Activated CD8-positive, alpha-beta memory T cell treated with anti-CD3 and anti-CD28 coated beads, Interleukin-2, amount 50 U/mL, for 1 hour (primary cell): ENCODE measurements around the gene TMEM213.
"Not testable (repeated sequence)": the region's sequence is repeated elsewhere in the genome, so short reads cannot be mapped to it uniquely, and the experiment has no call there.

Source experiments
- DNase-seq: peaks from one replicate; pipeline ENCODE4 v3.0.0-alpha.2; 2020; ENCODE audit errors: extremely low read depth

TMEM213 gene

DNA sequence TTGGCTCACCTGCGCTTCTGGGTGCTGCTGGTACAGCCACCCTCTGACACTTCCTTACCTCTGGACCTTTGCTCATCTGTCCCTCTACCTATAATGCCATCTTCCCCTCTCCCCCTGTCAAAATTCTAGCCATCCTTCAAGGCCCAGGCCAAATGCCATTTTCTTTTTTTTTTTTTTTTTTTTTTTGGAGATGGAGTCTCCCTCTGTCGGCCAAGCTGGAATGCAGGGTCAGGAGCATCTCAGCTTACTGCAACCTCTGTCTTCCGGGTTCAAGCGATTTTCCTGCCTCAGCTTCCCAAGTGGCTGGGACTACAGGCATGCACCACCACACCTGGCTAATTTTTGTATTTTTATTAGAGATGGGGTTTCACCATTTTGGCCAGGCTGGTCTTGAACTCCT, 748 bp upstream of the TMEM213 start:
- not testable (repeated sequence) for DNase-seq

DNA sequence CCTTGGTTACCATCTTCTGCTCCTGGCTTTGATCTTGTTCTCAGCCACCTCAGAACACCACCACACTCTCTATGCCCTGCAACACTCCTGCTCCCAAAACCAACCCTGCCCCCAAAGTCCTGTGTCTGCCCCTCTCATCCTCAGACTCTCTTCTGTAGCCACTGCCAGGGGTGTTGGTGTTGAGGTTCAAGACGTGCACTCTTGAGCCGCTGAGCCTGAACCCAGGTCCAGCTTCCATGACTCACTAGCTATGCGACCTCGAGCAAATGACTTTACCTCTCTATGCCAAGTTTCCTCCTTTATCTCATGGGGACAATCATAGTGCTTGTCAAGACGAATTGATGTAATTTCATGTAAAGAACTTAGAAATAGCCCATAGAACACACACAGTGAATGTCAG, 1.0 kb downstream of the TMEM213 start:
- no peak for DNase-seq

DNA sequence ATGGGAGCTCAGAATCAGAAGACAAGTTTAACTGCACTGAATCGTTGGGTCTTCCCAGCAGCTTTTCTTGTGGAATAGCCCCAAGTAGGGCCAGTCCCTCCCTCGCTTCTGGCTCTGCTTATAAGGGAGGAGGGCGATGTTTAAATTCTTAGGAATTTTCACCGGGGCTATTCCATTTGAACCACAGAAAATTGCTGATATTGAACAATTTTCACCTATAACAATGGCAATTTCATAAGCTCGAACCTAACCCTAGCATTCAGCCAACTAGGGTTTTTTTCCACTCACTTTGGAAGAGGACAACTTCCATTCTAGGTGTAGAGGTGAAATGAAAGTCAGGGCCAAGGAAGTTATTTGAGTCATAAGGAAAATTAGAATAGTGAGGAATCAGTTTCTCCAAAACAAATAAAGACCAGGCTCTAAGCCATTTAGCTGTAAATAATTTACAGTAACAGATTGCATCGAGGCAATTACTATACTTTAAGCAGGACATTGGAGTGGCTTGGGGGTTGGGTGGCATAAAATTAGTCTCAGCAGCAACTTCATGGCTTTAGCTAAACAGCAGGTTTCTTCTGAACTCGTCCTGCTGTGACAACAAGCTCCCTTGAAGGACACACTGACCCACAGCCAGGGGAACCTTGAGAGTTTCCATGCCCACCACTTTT, 1.7 kb downstream of the TMEM213 start:
- DNase-seq: no peak

DNA sequence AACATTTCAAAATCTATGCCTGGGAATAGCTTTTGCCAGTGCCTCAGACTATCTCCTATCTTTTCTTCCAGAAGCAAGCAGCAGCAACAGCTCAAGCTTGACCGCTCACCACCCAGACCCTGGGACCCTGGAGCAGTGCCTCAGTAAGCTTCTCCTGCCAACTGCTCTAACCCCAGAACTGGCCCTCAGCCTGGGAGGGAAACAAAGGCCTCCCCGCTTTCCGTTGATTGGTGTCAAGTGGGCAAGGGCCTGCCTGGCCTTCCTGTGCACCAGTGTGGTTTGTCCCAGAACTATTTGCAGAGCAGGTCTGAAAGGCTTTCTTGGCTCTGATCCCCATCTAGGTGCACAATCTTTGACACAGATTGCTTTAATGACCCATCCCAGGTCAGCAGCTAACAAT, 3.5 kb downstream of the TMEM213 start:
- no peak for DNase-seq

DNA sequence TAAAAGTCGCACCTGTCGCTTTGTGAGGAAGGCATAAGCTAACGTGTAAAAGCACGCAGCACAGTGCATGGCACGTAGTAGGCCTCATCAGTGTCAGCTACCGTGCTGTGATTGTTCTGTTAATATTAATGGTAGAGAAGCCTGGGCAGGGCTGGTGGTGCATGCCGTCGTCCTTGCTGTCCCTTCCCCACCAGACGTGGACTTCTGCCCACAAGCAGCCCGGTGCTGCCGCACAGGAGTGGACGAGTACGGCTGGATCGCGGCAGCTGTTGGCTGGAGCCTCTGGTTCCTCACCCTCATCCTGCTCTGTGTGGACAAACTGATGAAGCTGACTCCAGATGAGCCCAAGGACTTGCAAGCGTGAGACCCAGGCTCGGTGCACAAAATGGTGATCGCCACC, 4.9 kb downstream of the TMEM213 start:
- DNase-seq: no peak

DNA sequence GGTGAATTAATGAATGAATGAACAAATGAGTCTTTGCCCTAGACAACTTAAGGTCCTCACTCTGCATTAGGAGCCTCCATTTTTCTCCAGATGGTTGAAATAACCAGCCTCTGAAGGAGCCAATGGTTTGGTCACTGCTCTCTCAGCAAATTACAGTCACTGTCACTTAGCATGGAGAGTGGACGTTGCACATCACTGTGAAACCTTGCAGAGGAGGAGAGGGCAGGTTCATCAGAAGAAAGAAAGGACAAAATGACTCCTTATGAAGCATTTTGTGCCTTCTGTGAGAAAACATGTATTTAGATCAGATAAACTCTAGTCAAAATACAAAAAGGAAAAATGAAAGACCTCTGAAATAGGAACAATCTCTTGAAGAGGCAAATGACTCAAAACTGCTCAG, 6.8 kb downstream of the TMEM213 start:
- no peak for DNase-seq

DNA sequence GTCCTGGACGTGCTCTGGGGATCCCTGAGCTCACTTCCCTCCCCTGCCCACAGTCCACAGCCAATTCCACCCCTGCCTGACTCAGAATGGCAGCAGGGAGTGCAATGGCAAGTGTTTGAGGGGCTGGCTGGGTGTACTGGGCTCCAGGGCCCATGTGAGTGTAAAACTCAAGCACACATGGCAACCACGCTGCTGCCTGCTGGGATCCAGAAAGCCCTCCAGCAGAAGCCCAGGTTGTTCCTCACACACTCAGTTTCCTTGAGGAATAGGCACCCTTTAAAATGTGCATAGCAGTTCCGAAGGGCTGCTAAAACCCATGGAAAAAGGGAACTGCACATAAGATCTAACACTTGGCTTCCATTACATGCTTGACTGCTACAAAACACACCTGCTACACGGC, 11.6 kb downstream of the TMEM213 start:
- no peak for DNase-seq

DNA sequence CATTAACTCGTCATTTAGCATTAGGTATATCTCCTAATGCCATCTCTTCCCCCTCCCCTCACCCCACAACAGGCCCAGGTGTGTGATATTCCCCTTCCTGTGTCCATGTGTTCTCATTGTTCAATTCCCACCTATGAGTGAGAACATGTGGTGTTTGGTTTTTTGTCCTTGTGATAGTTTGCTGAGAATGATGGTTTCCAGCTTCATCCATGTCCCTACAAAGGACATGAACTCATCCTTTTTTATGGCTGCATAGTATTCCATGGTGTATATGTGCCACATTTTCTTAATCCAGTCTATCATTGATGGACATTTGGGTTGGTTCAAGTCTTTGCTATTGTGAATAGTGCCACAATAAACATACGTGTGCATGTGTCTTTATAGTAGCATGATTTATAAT, 13.5 kb downstream of the TMEM213 start:
- DNase-seq: not testable (repeated sequence)

DNA sequence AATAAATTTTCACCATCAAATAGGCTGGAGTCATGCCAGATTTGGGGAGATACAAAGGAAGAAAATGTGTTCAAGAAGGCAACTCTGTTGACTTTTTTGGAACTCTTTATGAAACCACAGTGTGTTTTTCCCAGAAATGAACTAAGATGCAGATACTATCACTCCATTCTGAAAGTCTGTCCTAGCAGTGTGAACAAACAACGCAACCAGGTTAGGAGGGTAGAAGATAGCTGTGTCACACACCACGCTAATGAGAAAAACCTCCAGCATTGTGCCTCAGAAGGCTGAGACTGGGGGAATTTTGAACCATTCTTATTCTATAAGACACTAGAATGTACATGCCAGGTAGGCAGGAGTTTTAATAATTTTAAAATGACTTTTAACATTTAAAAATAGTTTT, 16.2 kb downstream of the TMEM213 start:
- no peak for DNase-seq

DNA sequence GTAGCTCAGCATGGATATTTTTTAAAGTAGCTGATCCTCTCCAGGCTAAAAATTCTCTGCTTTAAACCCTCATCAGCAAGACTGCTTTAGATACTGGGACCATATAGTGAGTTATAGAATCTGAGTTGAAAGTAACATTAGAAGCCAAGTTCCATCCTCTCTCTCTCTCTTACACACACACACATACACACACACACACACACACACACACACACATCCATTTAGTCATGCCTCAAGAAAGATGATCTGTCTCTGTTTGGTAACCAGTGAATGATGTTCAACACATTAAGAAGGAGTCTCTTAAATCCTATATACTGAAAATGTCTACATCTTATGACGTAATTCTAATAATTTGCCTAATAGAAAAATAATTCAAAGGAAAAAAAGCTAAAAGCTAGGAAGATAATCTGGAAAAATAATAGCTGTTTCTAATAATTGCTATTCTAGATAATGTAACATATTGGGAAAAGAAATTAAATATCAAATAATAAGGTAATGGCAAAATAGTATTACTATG, 17.1 kb downstream of the TMEM213 start:
- no peak for DNase-seq

DNA sequence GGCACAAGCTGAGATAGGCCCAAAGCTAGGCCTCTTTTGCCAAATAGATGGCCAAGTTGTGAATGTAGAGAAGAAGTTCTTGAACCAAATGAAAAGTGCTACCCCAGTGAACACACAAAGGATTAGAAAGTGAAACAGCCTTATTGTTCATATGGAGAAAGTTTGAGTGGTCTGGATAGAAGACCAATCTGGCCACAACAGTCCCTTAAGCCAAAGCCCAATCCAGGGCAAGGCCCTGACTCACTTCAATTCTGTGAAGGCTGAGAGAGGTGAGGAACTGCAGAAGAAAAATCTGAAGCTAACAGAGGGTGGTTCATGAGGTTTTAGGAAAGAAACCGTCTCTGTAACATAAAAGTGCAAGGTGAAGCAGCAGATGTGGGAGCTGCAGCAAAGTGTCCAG, 18.9 kb downstream of the TMEM213 start:
- DNase-seq: no peak

DNA sequence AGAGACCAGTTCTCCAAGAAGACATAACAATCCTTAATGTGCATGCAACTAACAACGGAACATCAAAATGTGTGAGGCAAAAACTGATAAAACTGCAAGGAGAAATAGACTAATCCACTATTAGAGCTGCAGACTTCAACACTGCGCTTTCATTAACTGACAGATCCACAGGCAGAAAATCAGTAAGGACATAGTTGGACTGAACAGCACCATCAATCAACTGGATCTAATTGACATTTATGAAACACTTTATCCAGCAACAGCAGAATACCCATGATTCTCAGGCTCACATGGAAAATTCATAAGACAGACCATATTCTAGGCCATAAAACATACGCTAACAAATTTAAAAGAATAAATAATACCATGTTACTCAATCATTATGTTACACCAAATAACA, 21.8 kb downstream of the TMEM213 start:
- no peak for DNase-seq

DNA sequence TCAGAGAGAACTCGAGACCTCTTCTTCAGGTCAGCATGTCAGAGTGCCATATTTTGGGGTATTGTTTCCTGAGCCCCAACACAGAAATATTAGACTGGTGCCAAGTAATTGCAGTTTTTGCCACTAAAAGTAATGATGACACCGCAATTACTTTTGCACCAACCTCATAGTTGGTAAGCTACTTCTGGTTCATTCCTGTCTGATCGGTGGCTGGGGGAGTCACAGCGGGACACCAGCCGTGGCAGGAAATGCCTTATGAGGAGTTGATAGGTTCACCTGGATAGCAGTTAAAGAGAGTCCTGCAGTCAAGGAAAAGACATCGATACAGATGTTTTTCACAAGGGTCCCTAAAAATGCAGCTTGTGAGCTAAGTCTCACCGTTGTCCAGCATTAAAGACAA, 24.1 kb downstream of the TMEM213 start:
- no peak for DNase-seq

DNA sequence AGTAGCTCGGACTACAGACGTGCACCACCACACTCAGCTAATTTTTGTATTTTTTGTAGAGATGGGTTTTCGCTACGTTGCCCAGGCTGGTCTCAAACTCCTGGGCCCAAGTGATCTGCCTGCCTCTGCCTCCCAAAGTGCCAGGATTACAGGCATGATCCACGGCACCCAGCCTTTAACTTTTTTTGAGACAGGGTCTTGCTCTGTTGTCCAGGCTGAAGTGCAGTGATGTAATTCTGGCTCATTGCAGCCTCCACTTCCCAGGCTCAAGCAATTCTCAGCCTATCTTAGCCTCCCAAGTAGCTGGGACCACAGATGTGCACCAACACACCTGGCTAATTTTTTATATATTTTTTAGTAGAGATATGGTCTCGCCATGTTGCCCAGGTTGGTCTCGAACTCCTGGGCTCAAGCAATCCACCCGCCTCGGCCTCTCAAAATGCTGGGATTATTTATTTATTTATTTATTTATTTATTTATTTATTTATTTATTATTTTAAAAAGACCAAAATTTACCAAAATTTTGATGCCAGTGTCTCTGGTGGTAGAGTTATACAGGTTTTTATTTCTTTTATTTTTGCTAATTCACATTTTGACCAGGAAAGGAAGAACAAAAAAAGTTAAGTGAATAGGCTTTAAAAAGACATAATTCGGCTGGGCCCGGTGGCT, 25.2 kb downstream of the TMEM213 start:
- DNase-seq: no peak

DNA sequence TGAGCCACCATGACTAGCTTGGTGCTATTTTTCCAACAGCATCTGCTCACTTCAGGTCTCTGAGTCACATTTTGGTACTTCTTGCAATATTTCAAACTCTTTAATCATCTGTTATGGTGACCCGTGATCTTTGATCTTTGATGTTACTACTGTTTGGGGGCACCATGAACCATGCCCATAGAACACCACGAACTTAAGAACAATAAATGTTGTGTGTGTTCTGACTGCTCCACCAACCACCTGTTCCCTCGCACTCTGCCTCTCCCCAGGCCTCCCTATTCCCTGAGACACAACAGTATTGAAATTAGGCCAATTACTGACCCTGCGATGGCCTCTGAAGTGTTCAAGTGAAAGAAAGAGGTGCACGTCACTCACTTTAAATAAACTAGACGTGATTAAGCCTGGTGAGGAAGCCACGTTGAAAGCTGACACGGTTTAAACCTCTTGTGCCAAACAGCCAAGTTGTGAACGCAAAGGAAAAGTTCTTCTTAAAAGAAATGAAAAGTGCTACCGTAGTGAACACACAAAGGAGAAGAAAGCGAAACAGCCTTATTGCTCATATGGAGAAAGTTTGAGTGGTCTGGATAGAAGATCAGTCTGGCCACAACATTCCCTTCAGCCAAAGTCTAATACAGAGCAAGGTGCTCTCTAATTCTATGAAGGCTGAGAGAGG, 27.4 kb downstream of the TMEM213 start:
- no peak for DNase-seq

DNA sequence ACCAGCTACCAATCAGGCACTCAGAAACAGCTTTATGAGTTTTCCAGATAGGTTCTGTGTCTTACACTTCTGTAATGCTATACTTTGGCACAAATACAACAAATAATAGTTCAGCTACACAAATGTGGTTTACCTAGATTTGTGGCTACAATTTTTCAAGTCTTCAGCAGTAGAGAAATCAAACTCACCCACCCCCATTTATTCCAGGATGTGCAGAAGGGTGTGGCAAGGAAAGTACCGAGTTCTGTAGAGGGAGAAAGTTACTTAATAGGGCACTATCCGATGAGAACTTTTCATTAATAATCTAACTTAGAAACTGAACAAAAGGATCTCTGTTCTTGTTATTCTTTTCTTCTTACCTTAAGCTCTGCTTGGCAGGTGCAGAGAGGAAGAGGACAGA, 30.5 kb downstream of the TMEM213 start:
- DNase-seq: no peak

DNA sequence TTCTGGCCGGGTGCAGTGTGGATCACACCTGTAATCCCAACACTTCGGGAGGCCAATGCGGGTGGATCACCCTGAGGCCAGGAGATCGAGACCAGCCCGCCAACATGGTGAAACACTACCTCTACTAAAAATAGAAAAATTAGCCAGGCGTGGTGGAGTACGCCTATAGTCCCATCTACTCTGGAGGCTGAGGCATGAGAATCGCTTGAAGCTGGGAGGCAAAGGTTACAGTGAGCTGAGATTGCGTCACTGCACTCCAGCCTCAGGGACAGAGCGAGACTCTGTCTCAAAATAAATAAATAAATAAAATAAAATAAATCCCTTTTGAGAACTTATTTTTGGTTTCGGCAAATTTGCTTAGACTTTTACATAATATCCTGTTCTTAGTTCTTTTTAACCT, 31.5 kb downstream of the TMEM213 start:
- no peak for DNase-seq

DNA sequence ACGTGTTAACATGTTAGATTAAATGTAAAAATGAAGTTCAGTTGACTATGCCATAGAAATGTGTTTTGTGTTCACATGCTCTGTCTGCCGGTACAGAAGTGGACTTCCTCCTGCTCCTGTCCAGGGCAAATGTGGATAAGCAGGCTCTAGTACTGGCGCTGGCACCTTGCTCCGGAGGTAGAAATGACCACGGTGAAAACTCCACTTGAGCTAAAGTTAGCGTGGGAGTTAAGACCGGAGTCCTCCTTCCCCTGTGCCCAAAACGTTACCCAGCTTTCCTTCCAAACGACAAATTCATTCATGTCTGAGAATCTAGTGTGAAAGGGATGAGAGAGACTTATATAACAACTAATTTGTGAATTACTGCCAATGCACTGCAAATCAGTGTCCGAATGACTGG, 35.2 kb downstream of the TMEM213 start:
- DNase-seq: no peak

DNA sequence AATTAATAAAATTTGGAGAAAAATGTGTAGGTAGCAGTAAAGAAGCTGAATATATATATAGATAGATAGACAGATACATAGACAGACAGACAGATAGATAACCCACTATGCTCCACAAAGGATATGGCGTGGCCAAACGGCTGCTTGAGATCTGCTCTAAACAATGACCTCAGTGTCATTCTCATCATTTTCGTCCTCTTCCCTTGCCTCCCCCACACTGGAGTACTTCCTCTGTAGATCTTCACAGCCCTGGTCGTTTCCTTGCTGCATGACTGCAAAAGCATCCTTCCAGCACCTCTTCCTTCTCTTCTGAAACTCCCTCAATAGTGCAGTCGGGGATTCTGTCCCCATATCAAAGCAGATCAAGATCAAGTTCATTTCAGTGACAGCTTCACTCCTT, 35.8 kb downstream of the TMEM213 start:
- DNase-seq: no peak

DNA sequence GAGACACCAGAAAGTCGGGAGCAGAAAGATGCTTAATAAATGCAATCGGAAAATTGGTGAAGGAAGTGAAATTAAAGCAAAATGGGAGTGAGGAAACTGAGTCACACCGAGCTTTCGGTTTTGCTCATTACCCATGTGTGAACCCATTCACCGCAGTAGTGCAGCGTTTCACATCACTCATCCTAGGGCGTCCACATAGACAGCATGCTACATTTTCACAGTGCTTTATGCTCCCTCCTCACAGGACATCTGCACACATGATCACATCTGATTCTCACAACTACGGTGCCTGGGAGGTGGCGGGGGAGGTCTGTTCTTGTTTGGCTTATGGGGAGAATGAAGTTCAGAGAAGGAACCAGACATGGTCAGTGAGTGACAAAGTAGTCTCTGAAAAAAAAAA, 36.8 kb downstream of the TMEM213 start:
- no peak for DNase-seq

DNA sequence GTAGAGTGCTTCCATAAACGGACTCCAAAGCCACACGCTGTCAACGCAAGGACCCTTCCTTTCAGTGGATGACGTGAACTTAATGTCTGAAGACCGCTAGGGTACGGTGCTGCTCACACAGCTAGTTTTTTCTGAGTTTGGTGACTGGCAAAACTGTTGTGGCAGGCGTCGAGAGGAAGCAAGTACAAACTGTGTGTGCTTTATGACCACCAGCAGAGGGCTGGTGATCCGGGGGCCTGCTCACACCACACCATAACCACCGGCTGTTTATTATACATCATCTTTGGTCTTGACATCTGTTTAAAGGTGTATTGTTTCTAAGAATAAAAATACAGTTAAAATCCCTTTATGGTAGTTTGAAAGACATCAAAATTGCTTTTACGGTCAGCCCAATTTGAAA, 37.3 kb downstream of the TMEM213 start:
- no peak for DNase-seq

DNA sequence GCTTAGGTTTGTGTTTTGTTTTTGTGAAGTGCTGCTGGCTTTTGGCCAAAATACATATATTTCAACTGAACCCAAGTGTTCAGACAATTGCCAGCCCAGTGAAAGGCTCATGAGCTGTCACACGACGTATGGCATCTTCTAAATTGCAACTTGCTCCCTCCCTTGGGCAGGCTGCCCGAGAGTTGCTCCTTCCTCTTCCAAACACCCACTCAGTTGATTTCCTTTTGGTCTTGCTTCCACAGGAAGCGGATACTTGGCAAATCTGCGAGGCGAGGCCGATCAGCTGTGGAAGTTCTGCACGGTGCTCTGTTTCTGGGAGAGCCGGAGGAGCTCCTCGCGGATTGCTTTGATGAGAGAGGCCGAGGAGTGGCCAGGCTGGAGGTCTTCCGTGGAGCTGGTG, 39.8 kb downstream of the TMEM213 start:
- no peak for DNase-seq

DNA sequence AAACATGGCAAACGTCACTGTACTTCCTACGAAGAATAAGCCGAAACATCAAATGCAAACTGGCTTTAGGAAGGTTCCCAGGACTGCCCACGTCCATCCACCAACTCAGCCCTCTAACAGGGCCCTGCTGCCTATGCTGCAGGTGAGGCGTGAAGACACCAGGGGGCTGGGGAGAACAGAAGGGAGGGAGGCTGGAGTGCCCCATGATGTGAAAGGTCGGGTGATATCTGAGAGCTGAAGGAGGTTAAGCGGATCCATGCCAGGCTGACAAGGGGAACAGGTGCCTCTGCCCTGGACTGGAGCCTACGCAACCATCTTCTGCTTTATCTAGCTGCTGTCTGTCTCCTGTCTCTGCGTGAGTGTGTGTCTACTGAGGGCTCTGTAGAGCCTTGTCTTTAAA, 40.4 kb downstream of the TMEM213 start:
- DNase-seq: no peak
